ENCODE data around the gene TAS2R60. TPM values are rescaled to one million over a fixed set of nuclear protein-coding genes. Genes with fewer than 3 reads are reported as not detected.

The TAS2R60 gene, protein sequence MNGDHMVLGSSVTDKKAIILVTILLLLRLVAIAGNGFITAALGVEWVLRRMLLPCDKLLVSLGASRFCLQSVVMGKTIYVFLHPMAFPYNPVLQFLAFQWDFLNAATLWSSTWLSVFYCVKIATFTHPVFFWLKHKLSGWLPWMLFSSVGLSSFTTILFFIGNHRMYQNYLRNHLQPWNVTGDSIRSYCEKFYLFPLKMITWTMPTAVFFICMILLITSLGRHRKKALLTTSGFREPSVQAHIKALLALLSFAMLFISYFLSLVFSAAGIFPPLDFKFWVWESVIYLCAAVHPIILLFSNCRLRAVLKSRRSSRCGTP
- total RNA-seq = 0.07 TPM in 1 of 2 replicates, not detected in the other

DNA sequence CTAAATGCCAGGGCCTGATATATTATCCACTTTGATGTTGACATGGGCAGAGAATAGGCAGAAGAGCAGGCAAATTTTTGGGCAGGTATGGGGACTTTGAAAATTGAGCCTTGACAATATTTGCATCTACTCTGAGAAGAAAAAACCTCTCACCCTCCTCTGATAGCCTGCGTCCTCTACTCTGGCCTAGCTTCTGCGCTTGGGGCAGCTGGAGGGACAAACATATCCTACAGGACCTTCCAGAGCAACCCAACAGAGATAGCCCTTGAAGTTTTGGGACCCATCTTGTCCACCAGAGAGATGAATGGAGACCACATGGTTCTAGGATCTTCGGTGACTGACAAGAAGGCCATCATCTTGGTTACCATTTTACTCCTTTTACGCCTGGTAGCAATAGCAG is at the start of gene TAS2R60:
Gene TAS2R60 (plus strand): TSS at position 301 of the 400 bp plus-strand sequence. CDS start 0 bp downstream, at position 301.

DNA sequence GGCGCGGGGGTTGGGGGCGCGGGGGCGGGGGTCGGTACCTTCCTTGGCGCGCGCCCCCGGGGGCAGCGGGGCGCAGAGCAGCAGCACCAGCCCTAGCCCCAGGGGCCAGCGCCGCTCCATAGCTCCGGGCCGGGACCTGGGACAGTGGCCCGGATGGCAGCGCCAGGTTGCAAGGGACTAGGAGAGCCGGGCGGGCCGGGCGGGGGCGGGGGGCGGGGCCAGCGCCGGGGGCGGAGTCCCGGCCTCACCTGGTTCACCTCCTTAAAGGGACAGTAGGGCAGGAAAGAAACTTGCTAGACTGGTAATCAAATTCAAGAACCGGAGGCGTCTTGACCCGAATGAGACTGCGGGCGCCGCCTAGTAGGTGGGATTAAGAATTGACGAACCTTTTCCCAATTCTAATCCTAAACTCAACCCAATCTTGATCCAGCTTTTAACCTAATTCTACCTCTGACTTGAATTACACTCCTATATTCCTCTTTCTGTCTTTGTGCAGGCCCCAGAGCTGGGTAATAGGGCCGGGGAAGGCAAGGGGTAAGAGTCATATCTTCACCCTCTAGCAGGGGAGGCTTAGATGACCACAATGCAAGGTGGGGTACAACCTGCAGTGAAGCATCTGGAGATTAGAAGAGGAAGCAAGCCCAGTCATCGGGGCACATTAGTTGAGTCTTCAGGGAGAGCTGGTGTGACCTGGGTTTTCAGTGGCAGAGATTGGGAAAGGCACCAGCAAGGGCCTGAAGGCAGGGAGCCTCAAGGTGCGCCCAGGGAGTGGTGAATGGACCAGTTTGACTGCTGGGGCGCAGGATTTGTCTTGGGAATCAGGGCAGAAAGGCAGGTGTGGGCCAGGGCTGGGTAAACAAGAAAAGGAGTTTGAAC is 34.3 kb upstream of the TAS2R60 start, which contains the start of gene EPHA1:
Gene EPHA1 (minus strand): TSS at position 171 of the 876 bp plus-strand sequence. CDS start 51 bp downstream, at position 120.

DNA sequence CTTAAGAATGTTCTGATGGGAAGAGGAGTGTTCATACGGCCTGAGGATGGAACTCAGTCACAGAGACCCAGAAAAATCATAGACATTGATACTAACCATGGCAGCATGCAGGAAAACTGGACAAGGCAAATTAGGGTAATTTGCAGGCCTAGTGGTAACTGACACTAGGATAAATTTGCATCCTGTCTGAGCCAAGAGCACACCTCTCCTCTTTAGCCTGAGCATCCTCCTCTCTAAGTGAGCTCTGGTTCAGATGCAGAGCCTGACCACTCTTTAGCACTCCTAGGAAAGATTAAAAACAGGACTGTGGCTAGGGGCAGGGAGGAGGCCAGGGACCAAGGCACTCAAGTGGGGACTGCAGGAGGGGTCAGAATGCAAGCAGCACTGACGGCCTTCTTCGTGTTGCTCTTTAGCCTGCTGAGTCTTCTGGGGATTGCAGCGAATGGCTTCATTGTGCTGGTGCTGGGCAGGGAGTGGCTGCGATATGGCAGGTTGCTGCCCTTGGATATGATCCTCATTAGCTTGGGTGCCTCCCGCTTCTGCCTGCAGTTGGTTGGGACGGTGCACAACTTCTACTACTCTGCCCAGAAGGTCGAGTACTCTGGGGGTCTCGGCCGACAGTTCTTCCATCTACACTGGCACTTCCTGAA is 34.4 kb downstream of the TAS2R60 start, which contains the start of gene TAS2R41:
Gene TAS2R41 (plus strand): TSS at position 373 of the 650 bp plus-strand sequence. CDS start 0 bp downstream, at position 373.

Other genes starting within 250 kb of the TAS2R60 start
- gene TAS2R40, start 221.4 kb upstream of the TAS2R60 start, total RNA-seq = not detected in 2 replicates
- 71.8 and 80.3 TPM in 2 replicates for gene GSTK1, start 180.0 kb upstream of the TAS2R60 start, total RNA-seq
- gene TMEM139, start 158.5 kb upstream of the TAS2R60 start, total RNA-seq = 0.23 TPM in 1 of 2 replicates, not detected in the other
- 12.4 and 13.6 TPM in 2 replicates for gene CASP2, start 155.1 kb upstream of the TAS2R60 start, total RNA-seq
- gene CLCN1, start 127.3 kb upstream of the TAS2R60 start, total RNA-seq = 0.07 TPM in 1 of 2 replicates, not detected in the other
- 3.2 and 9.1 TPM in 2 replicates for gene FAM131B, start 80.7 kb upstream of the TAS2R60 start, total RNA-seq
- gene ZYX, start 62.1 kb upstream of the TAS2R60 start, total RNA-seq = 62.0 and 92.3 TPM in 2 replicates
- gene EPHA1, start 34.6 kb upstream of the TAS2R60 start, total RNA-seq = not detected in 2 replicates
- not detected in 2 replicates for gene TAS2R41, start 34.4 kb downstream of the TAS2R60 start, total RNA-seq
- 0.36 TPM in 1 of 2 replicates, not detected in the other for gene CTAGE15, start 128.3 kb downstream of the TAS2R60 start, total RNA-seq
- 3.5 and 7.2 TPM in 2 replicates for gene TCAF2, start 177.5 kb downstream of the TAS2R60 start, total RNA-seq

Data from smooth muscle cell of the pulmonary artery (primary cell).